Stomach smooth muscle (tissue), 2 donors: ENCODE measurements around the gene MIAT.
A peak's percentile ranks its signal among the peaks of the same experiment; 100 is the strongest.
"Not testable (repeated sequence)": the region's sequence is repeated elsewhere in the genome, so short reads cannot be mapped to it uniquely, and the experiment has no call there.

Experiments used
- H3K27ac ChIP-seq: one replicate; pipeline ENCODE4 v1.7.0; 2013; ENCODE audit warnings: mild to moderate bottlenecking, low read length, inconsistent platforms
- H3K27me3 ChIP-seq, 2 donors: one replicate each; pipeline ENCODE4 v1.7.0; 2013; ENCODE audit warnings: low read length in 2 of 2; ENCODE audit not compliant: insufficient read depth in 2 of 2, control insufficient read depth in 1 of 2
- H3K36me3 ChIP-seq, 2 donors: one replicate each; pipeline ENCODE4 v1.7.0; 2013; ENCODE audit warnings: low read length in 2 of 2; ENCODE audit not compliant: control insufficient read depth in 2 of 2, insufficient read depth in 2 of 2
- H3K4me1 ChIP-seq: one replicate; pipeline ENCODE4 v1.7.0; 2013; ENCODE audit warnings: low read length; ENCODE audit not compliant: control insufficient read depth, insufficient read depth
- H3K4me3 ChIP-seq, 2 donors: one replicate each; pipeline ENCODE4 v1.7.0; 2013; ENCODE audit warnings: low read length in 2 of 2
- H3K9ac ChIP-seq, 2 donors: one replicate each; pipeline ENCODE4 v1.7.0; 2013; ENCODE audit warnings: low read length in 2 of 2, mild to moderate bottlenecking in 1 of 2
- H3K9me3 ChIP-seq, 2 donors: one replicate each; pipeline ENCODE4 v1.7.0; 2013; ENCODE audit warnings: low read length in 2 of 2; ENCODE audit not compliant: control insufficient read depth in 2 of 2
- donor health status: healthy.
- donor health status: Pancreatic carcinoma.

MIAT gene

GRCh38 chr22:26656891-26657851 lies at the start of gene MIAT:
Gene MIAT (plus strand): TSS chr22:26657588.
- peak within 1 kb of the TSS; percentile 61 to 62 for H3K4me3 ChIP-seq
- H3K27me3 ChIP-seq: peaks cover 26 to 38% of the 10 kb centered on the region in 2 donors
- no peaks in the 10 kb centered on the region for H3K9me3 ChIP-seq
- H3K27ac ChIP-seq: no peak within 1 kb of the TSS
- peaks cover 20% of the 10 kb centered on the region for H3K4me1 ChIP-seq
- H3K36me3 ChIP-seq: no peaks in the 10 kb centered on the region
- no peak within 1 kb of the TSS for H3K9ac ChIP-seq

- H3K36me3 ChIP-seq: no peaks in the 10 kb centered on the region
- H3K4me3 ChIP-seq: no peak overlapping the region
- no peak overlapping the region for H3K27ac ChIP-seq
- H3K27me3 ChIP-seq: peaks cover 12% of the 10 kb centered on the region in 2 donors
- no peak overlapping the region for H3K9ac ChIP-seq
- no peaks in the 10 kb centered on the region for H3K9me3 ChIP-seq
- no peaks in the 10 kb centered on the region for H3K4me1 ChIP-seq
Measured at GRCh38 chr22:26608129-26608528, 49.3 kb upstream of the MIAT start.

GRCh38 chr22:26609287-26609686 lies 48.1 kb upstream of the MIAT start:
- no peak overlapping the region for H3K4me3 ChIP-seq
- no peaks in the 10 kb centered on the region for H3K4me1 ChIP-seq
- no peaks in the 10 kb centered on the region for H3K9me3 ChIP-seq
- H3K9ac ChIP-seq: no peak overlapping the region
- peaks cover 12 to 13% of the 10 kb centered on the region in 2 donors for H3K27me3 ChIP-seq
- H3K36me3 ChIP-seq: no peaks in the 10 kb centered on the region
- H3K27ac ChIP-seq: no peak overlapping the region

- no peak overlapping the region for H3K4me3 ChIP-seq
- peaks cover 12 to 21% of the 10 kb centered on the region in 2 donors for H3K27me3 ChIP-seq
- H3K4me1 ChIP-seq: no peaks in the 10 kb centered on the region
- no peak overlapping the region for H3K27ac ChIP-seq
- H3K9ac ChIP-seq: no peak overlapping the region
- H3K36me3 ChIP-seq: no peaks in the 10 kb centered on the region
- no peaks in the 10 kb centered on the region for H3K9me3 ChIP-seq
Measured at GRCh38 chr22:26610072-26610958, 47.1 kb upstream of the MIAT start.

- peaks cover 12 to 21% of the 10 kb centered on the region in 2 donors for H3K27me3 ChIP-seq
- no peak overlapping the region for H3K9ac ChIP-seq
- H3K27ac ChIP-seq: no peak overlapping the region
- H3K9me3 ChIP-seq: no peaks in the 10 kb centered on the region
- no peaks in the 10 kb centered on the region for H3K4me1 ChIP-seq
- H3K36me3 ChIP-seq: no peaks in the 10 kb centered on the region
- H3K4me3 ChIP-seq: no peak overlapping the region
Measured at GRCh38 chr22:26610996-26611395, 46.4 kb upstream of the MIAT start.

GRCh38 chr22:26612652-26613051 lies 44.7 kb upstream of the MIAT start:
- no peak overlapping the region for H3K27ac ChIP-seq
- H3K9me3 ChIP-seq: no peaks in the 10 kb centered on the region
- H3K36me3 ChIP-seq: no peaks in the 10 kb centered on the region
- no peaks in the 10 kb centered on the region for H3K4me1 ChIP-seq
- no peak overlapping the region for H3K4me3 ChIP-seq
- peaks cover 12 to 25% of the 10 kb centered on the region in 2 donors for H3K27me3 ChIP-seq
- H3K9ac ChIP-seq: no peak overlapping the region

GRCh38 chr22:26613753-26614152 lies 43.6 kb upstream of the MIAT start:
- H3K27ac ChIP-seq, H3K4me1 ChIP-seq, H3K9me3 ChIP-seq, H3K9ac ChIP-seq, H3K36me3 ChIP-seq, H3K4me3 ChIP-seq: not testable (repeated sequence)
- peaks cover 8 to 26% of the 10 kb centered on the region in 2 donors for H3K27me3 ChIP-seq

- H3K4me3 ChIP-seq: no peak overlapping the region
- H3K27ac ChIP-seq: no peak overlapping the region
- H3K9me3 ChIP-seq: no peaks in the 10 kb centered on the region
- H3K9ac ChIP-seq: no peak overlapping the region
- no peaks in the 10 kb centered on the region for H3K36me3 ChIP-seq
- H3K4me1 ChIP-seq: no peaks in the 10 kb centered on the region
- peaks cover 8 to 30% of the 10 kb centered on the region in 2 donors for H3K27me3 ChIP-seq
Measured at GRCh38 chr22:26614322-26614721, 43.1 kb upstream of the MIAT start.

GRCh38 chr22:26615149-26615548 lies 42.2 kb upstream of the MIAT start:
- Histone ChIP-seq H3K27me3 (peaks cover 8 to 30% of the 10 kb centered on the region in 2 donors), H3K9ac (no peak overlapping the region), H3K9me3 (no peaks in the 10 kb centered on the region), H3K36me3 (no peaks in the 10 kb centered on the region), H3K27ac (no peak overlapping the region), H3K4me3 (no peak overlapping the region), H3K4me1 (no peaks in the 10 kb centered on the region)

GRCh38 chr22:26615830-26616435 lies 41.5 kb upstream of the MIAT start:
- H3K9me3 ChIP-seq: no peaks in the 10 kb centered on the region
- no peak overlapping the region for H3K4me3 ChIP-seq
- H3K4me1 ChIP-seq: no peaks in the 10 kb centered on the region
- H3K36me3 ChIP-seq: no peaks in the 10 kb centered on the region
- H3K27me3 ChIP-seq: peaks cover 8 to 27% of the 10 kb centered on the region in 2 donors
- no peak overlapping the region for H3K27ac ChIP-seq
- H3K9ac ChIP-seq: no peak overlapping the region
